ENCODE data around the gene JUP.

- TF ChIP-seq REST (IDR thresholded peaks at IDR 0.05) (no peak), CTCF (IDR thresholded peaks at IDR 0.05; ENCODE audit: low read depth, low read length, missing input control) (no peak), TAF1 (conservative IDR thresholded peaks at IDR 0.05) (no peak), SP1 (IDR thresholded peaks at IDR 0.05) (no peak), NR2F2 (IDR thresholded peaks at IDR 0.05) (no peak), HNF4G (IDR thresholded peaks at IDR 0.05) (no peak)
Measured at GRCh38 chr17:41813699-41814124, 27.2 kb upstream of the JUP start.
